ENCODE data around the gene ARL13A. TPM values are rescaled to one million over a fixed set of nuclear protein-coding genes. Genes with fewer than 3 reads are reported as not detected.

ARL13A gene
- total RNA-seq, 1 experiment from 2014 or later = not detected

DNA sequence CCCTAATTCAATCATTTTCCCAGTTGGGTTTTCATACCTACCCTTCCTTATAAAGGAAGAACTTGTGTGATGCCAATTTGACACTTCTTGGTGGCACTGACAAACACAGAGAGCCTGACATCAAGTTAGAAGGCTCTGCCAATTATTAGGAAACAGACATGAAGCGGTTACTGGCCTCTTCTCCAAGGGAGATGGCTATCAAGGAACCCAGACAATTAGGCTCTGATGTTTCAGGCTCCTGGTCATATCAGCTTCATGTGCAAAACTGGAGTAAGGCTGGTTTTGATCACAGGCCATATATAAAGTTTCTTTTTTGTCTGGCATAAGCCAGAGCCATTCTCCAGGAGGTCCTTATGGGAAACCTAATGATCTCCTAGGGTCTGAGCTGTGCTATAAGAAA is 428 bp downstream of the ARL13A start:
- no peaks in the 10 kb centered on the region for H3K4me1 ChIP-seq (ENCODE audit: control insufficient read depth in 1 of 2, insufficient read depth in 2 of 2, low read length in 2 of 2)
- POLR2A ChIA-PET = no interaction called here
- CTCF ChIA-PET = no interaction called here
- H3K9me2 ChIP-seq (ENCODE audit: insufficient read depth) = no peaks in the 10 kb centered on the region
- intact Hi-C loops (cut with micrococcal nuclease) = no loop called here
- H3K27ac ChIP-seq (ENCODE audit: low read depth, low read length) = no peak overlapping the region
- no peak overlapping the region for H3K4me3 ChIP-seq (replicated peaks in 1 of 2; ENCODE audit: low read depth in 1 of 2, low read length in 2 of 2)
- ATAC-seq (no peak), DNase-seq (ENCODE audit: low read depth, low spot score) (no peak)
- TF ChIP-seq POLR2AphosphoS5 (IDR thresholded peaks at IDR 0.05; ENCODE audit: low read depth, low read length) (no peak), SP1 (IDR thresholded peaks at IDR 0.05; ENCODE audit: low read depth) (no peak)
- TF ChIP-seq, protein P1, sequence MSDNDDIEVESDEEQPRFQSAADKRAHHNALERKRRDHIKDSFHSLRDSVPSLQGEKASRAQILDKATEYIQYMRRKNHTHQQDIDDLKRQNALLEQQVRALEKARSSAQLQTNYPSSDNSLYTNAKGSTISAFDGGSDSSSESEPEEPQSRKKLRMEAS (IDR thresholded peaks at IDR 0.05) = no peak
- RAD21 ChIA-PET (ENCODE audit: low non-redundant PET in 1 of 2, low total read pairs in 2 of 2, uncharacterized antibody in 2 of 2, unreplicated experiment in 2 of 2) = no interaction called here
- no peak overlapping the region for H3K9ac ChIP-seq (ENCODE audit: low read length)
- no TSS peak for BruUV-seq (replicated peaks)
- H3K4me2 ChIP-seq (ENCODE audit: low read length) = no peak overlapping the region
- no peaks in the 10 kb centered on the region for H3K36me3 ChIP-seq (ENCODE audit: control insufficient read depth in 1 of 2, insufficient read depth in 2 of 2, low read length in 2 of 2)
- H3K27me3 ChIP-seq (ENCODE audit: insufficient read depth, low read length) = no peaks in the 10 kb centered on the region
- no peak overlapping the region for H2AFZ ChIP-seq (ENCODE audit: low read depth, low read length, poor library complexity, severe bottlenecking)
- no peaks in the 10 kb centered on the region for H3K9me3 ChIP-seq (ENCODE audit: control insufficient read depth in 1 of 2, insufficient read depth in 1 of 2, low read depth in 1 of 2, low read length in 2 of 2)
- H4K20me1 ChIP-seq (ENCODE audit: insufficient read depth) = no peaks in the 10 kb centered on the region
- no peaks in the 10 kb centered on the region for H3K79me2 ChIP-seq (ENCODE audit: insufficient read depth, low read length)

DNA sequence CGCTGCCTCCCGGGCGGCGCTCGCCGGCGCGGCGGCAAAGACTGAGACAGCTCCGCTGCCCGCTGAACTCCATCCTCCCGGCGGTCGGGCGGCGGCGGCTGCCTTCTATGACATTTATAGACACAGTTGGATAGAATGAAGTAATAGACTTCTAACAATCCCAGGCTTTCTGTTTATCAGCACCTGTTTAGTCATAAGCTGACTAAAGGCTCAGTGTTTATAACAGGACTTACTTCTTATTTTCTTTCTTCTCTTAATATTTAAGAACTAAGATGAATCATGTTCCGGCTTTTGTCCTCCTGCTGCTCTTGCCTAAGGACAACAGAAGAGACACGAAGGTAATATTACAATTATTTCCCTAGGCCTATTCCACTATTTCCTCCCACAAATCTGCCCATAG is 3.9 kb downstream of the ARL13A start:
- H3K27me3 ChIP-seq (ENCODE audit: insufficient read depth, low read length) = no peaks in the 10 kb centered on the region
- no peak overlapping the region for H3K27ac ChIP-seq (ENCODE audit: low read depth, low read length)
- no peaks in the 10 kb centered on the region for H3K4me1 ChIP-seq (ENCODE audit: control insufficient read depth in 1 of 2, insufficient read depth in 2 of 2, low read length in 2 of 2)
- intact Hi-C loops (cut with micrococcal nuclease) = no loop called here
- H3K9me3 ChIP-seq (ENCODE audit: control insufficient read depth in 1 of 2, insufficient read depth in 1 of 2, low read depth in 1 of 2, low read length in 2 of 2) = no peaks in the 10 kb centered on the region
- no peak for ATAC-seq
- no peaks in the 10 kb centered on the region for H3K9me2 ChIP-seq (ENCODE audit: insufficient read depth)
- H2AFZ ChIP-seq (ENCODE audit: low read depth, low read length, poor library complexity, severe bottlenecking) = no peak overlapping the region
- no peak for DNase-seq (ENCODE audit: low read depth, low spot score)
- no TSS peak for BruUV-seq (replicated peaks)
- H3K79me2 ChIP-seq (ENCODE audit: insufficient read depth, low read length) = no peaks in the 10 kb centered on the region
- RAD21 ChIA-PET (ENCODE audit: low non-redundant PET in 1 of 2, low total read pairs in 2 of 2, uncharacterized antibody in 2 of 2, unreplicated experiment in 2 of 2) = no interaction called here
- no peak overlapping the region for H3K4me2 ChIP-seq (ENCODE audit: low read length)
- no peak overlapping the region for H3K9ac ChIP-seq (ENCODE audit: low read length)
- H4K20me1 ChIP-seq (ENCODE audit: insufficient read depth) = no peaks in the 10 kb centered on the region
- H3K4me3 ChIP-seq (replicated peaks in 1 of 2; ENCODE audit: low read depth in 1 of 2, low read length in 2 of 2) = no peak overlapping the region
- CTCF ChIA-PET = no interaction called here
- POLR2A ChIA-PET = no interaction called here
- H3K36me3 ChIP-seq (ENCODE audit: control insufficient read depth in 1 of 2, insufficient read depth in 2 of 2, low read length in 2 of 2) = no peaks in the 10 kb centered on the region
- no peak for TF ChIP-seq SIN3A (IDR thresholded peaks at IDR 0.05; ENCODE audit: low read depth)
- TF ChIP-seq YY1 (IDR thresholded peaks at IDR 0.05; ENCODE audit: extremely low read depth, insufficient replicate concordance, low read depth, low read length) = no peak
- TF ChIP-seq SP1 (IDR thresholded peaks at IDR 0.05; ENCODE audit: low read depth) = no peak
- TF ChIP-seq, protein P2, sequence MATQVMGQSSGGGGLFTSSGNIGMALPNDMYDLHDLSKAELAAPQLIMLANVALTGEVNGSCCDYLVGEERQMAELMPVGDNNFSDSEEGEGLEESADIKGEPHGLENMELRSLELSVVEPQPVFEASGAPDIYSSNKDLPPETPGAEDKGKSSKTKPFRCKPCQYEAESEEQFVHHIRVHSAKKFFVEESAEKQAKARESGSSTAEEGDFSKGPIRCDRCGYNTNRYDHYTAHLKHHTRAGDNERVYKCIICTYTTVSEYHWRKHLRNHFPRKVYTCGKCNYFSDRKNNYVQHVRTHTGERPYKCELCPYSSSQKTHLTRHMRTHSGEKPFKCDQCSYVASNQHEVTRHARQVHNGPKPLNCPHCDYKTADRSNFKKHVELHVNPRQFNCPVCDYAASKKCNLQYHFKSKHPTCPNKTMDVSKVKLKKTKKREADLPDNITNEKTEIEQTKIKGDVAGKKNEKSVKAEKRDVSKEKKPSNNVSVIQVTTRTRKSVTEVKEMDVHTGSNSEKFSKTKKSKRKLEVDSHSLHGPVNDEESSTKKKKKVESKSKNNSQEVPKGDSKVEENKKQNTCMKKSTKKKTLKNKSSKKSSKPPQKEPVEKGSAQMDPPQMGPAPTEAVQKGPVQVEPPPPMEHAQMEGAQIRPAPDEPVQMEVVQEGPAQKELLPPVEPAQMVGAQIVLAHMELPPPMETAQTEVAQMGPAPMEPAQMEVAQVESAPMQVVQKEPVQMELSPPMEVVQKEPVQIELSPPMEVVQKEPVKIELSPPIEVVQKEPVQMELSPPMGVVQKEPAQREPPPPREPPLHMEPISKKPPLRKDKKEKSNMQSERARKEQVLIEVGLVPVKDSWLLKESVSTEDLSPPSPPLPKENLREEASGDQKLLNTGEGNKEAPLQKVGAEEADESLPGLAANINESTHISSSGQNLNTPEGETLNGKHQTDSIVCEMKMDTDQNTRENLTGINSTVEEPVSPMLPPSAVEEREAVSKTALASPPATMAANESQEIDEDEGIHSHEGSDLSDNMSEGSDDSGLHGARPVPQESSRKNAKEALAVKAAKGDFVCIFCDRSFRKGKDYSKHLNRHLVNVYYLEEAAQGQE (IDR thresholded peaks at IDR 0.05; ENCODE audit: low read depth) = no peak
- TF ChIP-seq, protein P3, sequence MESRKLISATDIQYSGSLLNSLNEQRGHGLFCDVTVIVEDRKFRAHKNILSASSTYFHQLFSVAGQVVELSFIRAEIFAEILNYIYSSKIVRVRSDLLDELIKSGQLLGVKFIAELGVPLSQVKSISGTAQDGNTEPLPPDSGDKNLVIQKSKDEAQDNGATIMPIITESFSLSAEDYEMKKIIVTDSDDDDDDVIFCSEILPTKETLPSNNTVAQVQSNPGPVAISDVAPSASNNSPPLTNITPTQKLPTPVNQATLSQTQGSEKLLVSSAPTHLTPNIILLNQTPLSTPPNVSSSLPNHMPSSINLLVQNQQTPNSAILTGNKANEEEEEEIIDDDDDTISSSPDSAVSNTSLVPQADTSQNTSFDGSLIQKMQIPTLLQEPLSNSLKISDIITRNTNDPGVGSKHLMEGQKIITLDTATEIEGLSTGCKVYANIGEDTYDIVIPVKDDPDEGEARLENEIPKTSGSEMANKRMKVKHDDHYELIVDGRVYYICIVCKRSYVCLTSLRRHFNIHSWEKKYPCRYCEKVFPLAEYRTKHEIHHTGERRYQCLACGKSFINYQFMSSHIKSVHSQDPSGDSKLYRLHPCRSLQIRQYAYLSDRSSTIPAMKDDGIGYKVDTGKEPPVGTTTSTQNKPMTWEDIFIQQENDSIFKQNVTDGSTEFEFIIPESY (IDR thresholded peaks at IDR 0.05; ENCODE audit: extremely low read depth, insufficient replicate concordance, low read length) = no peak
- TF ChIP-seq, protein P4, sequence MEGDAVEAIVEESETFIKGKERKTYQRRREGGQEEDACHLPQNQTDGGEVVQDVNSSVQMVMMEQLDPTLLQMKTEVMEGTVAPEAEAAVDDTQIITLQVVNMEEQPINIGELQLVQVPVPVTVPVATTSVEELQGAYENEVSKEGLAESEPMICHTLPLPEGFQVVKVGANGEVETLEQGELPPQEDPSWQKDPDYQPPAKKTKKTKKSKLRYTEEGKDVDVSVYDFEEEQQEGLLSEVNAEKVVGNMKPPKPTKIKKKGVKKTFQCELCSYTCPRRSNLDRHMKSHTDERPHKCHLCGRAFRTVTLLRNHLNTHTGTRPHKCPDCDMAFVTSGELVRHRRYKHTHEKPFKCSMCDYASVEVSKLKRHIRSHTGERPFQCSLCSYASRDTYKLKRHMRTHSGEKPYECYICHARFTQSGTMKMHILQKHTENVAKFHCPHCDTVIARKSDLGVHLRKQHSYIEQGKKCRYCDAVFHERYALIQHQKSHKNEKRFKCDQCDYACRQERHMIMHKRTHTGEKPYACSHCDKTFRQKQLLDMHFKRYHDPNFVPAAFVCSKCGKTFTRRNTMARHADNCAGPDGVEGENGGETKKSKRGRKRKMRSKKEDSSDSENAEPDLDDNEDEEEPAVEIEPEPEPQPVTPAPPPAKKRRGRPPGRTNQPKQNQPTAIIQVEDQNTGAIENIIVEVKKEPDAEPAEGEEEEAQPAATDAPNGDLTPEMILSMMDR (IDR thresholded peaks at IDR 0.05 in 2 of 3, conservative IDR thresholded peaks at IDR 0.05 in 1 of 3; ENCODE audit: borderline replicate concordance in 1 of 3, insufficient read depth in 1 of 3, low read depth in 2 of 3, low read length in 2 of 3) = no peak
- no peak for TF ChIP-seq SRF (IDR thresholded peaks at IDR 0.05; ENCODE audit: low read depth)
- no peak for TF ChIP-seq EZH2 (IDR thresholded peaks at IDR 0.05)
- no peak for TF ChIP-seq JUND (IDR thresholded peaks at IDR 0.05)
- TF ChIP-seq ZNF274 (IDR thresholded peaks at IDR 0.05; ENCODE audit: low read depth, low read length) = no peak
- no peak for TF ChIP-seq ZFX (IDR thresholded peaks at IDR 0.05)
- no peak for TF ChIP-seq EGR1 (IDR thresholded peaks at IDR 0.05; ENCODE audit: low read depth)
